Measurements from ENCODE around the gene FCHSD2.
"Not testable (repeated sequence)": the region's sequence is repeated elsewhere in the genome, so short reads cannot be mapped to it uniquely, and the experiment has no call there.

Gene FCHSD2

DNA sequence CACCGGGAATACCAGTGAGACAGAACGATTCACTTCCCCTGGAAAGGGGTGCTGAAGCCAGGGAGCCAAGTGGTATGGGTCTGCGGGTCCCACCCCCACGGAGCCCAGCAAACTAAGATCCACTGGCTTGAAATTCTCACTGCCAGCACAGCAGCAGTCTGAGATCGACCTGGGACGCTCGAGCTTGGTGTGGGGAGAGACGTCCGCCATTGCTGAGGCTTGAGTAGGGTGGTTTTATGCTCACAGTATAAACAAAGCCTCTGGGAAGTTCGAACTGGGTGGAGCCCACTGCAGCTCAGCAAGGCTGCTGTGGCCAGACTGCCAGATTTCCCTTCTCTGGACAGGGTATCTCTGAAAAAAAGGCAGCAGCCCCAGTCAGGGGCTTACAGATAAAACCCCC, 80.7 kb downstream of the FCHSD2 start:
- DNase-seq (ENCODE audit: low read depth in 2 of 2), result not testable (repeated sequence)

DNA sequence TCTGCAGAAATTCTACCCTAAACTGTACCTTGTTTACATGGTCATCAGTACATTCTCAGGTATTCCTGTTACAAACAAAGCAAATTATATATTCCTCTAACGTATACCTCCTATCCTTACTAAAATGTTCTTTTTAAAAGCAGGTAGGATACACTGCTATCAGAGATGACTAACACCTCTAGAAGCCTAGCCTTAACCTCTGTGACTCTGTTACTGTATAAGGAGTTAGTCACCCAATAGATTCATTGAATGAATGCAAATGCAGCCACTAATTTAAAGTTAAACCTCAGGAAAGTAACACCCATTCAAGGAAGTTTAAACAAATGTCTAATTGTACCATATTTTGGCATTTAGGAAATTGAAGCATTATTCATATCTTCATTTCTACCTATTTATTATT, 82.2 kb downstream of the FCHSD2 start:
- DNase-seq (ENCODE audit: low read depth in 2 of 2), result no peak

DNA sequence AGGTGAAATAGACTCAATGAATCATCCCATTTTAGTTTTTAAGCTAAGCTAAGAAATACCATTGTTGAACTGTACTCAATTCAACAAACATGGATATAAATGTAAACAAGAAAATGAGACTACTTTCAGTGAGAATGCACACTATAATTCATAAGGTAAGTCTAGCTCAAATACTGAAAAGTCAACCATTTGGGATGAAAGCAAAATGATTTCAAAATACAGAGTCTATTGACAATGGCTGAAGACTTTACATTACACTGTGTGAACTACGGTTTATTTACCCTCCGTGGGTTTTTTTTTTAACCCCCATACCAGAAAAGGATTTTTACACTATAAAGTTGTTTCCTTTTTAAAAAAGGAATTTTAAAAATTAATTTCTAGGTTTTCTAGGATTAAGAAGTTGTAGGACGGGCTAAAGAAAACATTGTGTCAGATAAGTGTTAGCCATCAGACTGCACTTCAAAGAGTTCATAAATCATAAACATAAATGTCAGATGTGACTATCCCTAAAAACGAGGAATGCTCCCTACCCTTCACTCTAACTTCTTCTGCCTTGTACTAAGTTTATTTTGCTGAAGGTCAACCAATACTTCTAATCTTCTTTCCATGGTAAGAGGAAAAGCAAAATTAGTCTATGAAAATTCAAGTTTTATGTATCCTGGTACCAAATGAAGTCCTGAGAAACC, 83.0 kb downstream of the FCHSD2 start:
- DNase-seq (ENCODE audit: low read depth in 2 of 2), result no peak

DNA sequence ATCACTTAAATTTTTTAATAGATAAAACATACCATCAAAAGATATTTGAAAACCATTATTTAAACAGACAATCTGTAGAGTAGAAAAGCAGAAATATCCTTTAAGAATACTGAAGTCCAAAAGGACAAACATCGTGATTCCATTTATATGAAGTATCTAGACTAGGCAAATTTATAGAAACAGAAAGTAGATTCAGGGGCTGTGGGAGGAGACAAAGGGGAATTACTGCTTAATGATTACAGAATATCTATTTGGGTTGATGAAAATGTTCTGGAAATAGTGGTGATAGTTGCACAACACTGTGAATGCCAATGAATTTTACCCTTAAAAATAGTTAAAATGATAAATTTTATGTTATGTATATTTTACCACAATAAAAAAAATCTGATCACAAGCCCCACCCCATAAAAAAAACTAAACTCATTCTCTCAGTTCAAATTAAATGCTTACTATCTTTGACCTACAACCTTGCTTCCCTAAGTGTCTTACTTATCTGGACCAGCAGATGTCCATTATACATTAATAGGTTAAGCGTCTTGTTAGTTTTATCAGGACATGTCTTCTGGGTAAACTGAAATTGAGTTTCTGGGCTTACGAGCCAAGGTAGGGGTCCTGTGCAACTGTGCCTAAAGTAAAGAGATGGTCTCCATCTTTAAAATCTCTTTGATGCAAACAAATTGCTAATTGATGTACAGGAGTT, 86.3 kb downstream of the FCHSD2 start:
- DNase-seq (ENCODE audit: low read depth in 2 of 2), result no peak

DNA sequence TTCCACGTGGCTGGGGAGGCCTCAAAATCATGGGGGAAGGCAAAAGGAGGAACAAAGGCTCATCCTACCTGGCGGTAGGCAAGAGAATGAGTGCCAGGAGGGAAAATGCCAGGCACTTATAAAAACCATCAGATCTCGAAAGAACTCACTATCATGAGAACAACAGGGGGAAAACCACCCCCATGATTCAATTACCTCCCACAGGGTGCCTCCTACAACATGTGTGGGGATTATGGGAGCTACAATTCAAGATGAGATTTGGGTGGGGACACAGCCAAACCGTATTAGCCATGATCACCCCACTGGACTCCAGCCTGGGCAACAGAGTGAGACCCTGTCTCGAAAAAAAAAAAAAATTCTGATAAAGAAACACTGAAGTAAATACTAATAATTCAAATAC, 87.1 kb downstream of the FCHSD2 start:
- no peak for DNase-seq (ENCODE audit: low read depth in 2 of 2)

DNA sequence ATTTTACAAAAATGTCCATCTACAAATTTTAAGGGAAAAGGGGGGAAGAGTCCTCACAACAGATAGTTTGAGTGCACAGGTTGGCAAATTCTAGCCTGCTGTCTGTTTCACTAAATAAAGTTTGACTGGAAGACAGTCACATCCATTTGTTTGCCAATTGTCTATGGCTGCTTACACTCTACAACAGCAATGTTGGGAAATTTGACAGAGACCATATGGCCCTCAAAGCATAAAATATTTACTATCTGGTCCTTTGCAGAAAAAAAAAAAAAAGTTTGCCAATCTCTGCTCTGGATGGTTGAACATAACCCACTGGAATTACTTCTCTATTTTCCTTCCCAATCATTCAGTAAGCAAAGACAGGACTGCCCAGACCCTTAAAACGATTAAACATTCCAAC, 88.2 kb downstream of the FCHSD2 start:
- no peak for DNase-seq (ENCODE audit: low read depth in 2 of 2)

DNA sequence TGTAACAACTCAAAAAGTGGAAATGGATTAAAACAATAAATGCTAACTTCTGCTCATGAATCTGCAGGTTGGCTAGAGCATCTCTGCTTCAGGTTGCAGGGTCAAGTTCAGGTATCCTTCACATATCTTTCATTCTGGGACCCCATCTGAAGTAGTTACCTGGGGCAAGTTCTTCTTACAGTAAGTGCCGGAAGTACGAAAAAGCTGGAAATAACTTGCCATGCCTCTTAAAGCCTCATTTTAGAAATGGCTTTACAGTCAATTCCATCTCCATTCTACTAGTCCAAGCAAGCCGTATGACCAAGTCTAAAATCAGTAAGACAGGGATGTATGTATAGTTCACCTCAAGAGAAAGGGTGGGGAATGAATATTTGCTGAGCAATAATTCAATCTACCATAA, 93.7 kb downstream of the FCHSD2 start:
- no peak for DNase-seq (ENCODE audit: low read depth in 2 of 2)

GRCh38 chr11:73047773-73048371, 94.2 kb downstream of the FCHSD2 start:
- no peak for DNase-seq (ENCODE audit: low read depth in 2 of 2)

GRCh38 chr11:73040046-73040445, 102.1 kb downstream of the FCHSD2 start:
- DNase-seq (ENCODE audit: low read depth in 2 of 2), result no peak

- DNase-seq (ENCODE audit: low read depth in 2 of 2), result no peak
Observed at GRCh38 chr11:73034777-73035176, 107.3 kb downstream of the FCHSD2 start.

DNA sequence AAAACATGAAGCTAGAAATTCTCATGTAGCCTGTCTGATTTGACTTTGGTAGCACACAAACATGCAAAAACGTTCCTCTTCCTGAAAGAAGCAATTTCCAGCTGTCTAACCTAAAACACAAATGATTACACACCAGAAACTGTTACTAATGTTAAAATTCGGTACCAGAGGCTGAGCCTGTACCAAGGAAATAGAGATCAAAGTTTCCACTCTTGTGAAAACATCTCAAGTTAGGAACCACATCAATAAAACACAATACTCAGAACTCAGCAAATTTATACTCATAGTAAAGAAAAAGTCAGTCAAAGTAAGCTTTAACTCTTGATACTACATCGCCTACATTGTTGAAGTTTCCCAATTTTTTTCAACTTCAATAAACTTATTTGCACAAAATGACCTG, 107.8 kb downstream of the FCHSD2 start:
- DNase-seq (ENCODE audit: low read depth in 2 of 2), result no peak

- no peak for DNase-seq (ENCODE audit: low read depth in 2 of 2)
Observed at GRCh38 chr11:73030130-73030529, 112.0 kb downstream of the FCHSD2 start.

DNA sequence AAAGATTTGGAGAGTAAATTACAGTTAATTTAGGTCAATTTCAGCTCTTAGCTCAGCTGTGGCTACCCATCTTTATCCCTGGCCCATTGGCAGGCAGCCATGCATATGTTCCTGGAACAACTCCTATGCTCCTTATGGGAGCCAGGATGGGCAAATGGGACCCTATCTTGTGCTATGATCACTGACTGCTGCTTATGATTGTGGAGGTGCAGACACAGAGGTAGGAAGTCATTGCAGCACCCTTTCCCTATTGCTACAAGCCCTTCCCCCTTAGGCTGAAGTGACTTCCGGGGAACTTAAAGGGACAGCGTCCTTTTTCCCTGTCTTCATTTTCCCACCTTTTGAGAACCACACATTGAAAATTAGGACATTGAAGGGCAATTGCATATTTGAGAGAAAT, 112.7 kb downstream of the FCHSD2 start:
- DNase-seq (ENCODE audit: low read depth in 2 of 2), result no peak

- no peak for DNase-seq (ENCODE audit: low read depth in 2 of 2)
Observed at GRCh38 chr11:73028611-73029010, 113.5 kb downstream of the FCHSD2 start.

GRCh38 chr11:73027840-73028239, 114.3 kb downstream of the FCHSD2 start:
- not testable (repeated sequence) for DNase-seq (ENCODE audit: low read depth in 2 of 2)

DNA sequence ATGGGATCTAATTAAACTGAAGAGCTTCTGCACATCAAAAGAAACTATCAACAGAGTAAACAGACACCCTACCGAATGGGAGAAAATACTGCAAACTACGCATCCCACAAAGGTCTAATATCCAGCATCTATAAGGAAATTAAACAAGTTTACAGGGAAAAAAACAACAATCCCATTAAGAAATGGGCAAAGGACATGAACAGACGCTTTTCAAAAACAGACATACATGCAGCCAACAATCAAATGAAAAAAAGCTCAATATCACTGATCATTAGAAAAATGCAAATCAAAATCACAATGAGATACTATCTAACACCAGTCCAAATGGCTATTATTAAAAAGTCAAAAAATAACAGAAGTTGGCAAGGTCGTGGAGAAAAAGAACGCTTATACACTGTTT, 117.5 kb downstream of the FCHSD2 start:
- no peak for DNase-seq (ENCODE audit: low read depth in 2 of 2)

DNA sequence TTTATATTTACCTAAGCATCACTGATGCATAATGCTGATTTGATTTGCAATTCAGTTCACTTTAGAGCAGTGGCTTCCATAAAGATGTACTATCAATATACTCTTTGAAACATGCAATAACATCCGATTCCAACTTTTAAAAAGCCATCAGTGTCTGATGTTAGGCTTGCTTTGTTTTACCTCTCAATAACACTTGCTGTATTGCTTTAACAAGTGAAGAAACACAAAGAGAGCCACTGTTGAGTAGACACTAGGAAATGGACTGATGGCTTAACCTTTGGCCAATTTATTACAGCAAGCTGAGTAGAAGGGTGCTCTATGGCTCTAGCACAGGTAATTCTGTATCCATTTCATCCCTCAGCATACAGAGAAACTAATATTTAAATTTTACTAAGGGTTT, 122.1 kb downstream of the FCHSD2 start:
- no peak for DNase-seq (ENCODE audit: low read depth in 2 of 2)

DNA sequence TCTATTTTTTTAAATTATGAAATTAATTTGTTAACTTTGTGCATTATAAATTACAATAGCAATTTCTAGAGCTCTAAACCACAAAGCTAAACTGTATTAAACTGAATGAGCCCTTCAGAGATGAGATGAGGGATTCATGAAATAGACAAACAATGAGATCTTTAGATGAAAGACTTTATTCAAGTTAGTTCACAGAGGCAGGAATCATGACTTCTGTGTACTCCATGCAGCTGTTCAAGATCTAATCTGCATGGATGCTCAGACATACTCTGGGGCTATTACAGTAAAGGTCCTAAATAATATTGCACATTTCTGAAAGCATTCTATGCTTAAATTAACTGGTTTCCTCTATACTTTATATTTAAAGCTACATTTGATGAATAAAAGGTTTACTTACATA, 122.7 kb downstream of the FCHSD2 start:
- DNase-seq (ENCODE audit: low read depth in 2 of 2), result no peak

DNA sequence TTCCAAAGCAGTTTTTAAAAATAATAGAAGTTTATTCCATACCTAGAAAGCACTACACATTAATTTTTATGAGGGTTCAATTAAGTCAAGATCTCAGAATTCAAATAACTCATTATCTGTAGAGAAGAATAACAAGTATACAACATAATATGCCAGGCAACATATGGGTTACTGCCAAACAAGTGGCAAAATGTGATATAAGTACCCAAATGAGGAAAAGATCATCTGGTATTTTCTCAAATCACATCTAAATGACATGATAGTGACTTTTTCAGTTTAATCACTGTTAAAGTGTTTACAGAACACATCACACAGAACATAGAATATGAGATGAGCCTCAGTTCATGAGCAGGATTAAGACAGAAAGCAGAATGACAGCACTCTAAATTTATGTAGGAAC, 123.3 kb downstream of the FCHSD2 start:
- DNase-seq (ENCODE audit: low read depth in 2 of 2), result no peak

DNA sequence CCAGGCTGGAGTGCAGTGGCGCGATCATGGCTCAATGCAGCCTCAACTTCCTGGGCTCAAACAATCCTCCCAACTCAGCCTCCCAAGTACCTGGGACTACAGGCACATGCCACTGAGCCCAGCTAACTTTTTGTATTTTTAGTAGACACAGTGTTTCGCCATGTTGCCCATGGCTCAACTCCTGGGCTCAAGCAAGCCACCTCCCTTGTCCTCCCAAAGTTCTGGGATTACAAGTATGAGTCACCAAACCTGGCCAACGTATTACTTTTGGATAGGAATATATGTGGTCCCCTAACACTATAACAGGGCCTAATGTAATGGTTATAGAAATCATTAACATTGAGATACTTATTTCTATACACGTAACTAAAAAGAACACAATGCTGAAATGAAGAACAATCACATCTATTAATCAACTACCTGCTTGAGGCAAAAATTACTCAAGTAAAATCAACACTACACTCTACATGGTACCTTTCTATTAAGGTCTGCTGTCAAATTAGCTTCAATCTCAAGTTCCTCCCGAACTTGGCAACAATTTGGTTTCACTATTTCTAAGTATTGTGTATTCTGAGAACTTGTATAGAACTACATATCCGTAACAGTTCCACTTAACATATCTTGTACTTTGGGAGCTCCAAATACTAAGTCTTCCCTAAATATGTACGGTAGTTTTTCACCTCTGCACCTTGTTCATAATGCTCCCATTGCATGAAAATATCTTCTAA, 124.9 kb downstream of the FCHSD2 start:
- DNase-seq (ENCODE audit: low read depth in 2 of 2), result no peak

- no peak for DNase-seq (ENCODE audit: low read depth in 2 of 2)
Observed at GRCh38 chr11:73013021-73013420, 129.1 kb downstream of the FCHSD2 start.

GRCh38 chr11:73012121-73012863, 129.8 kb downstream of the FCHSD2 start:
- DNase-seq (ENCODE audit: low read depth in 2 of 2), result peak; percentile 30 to 39
